NCI-H510A (cell line): ENCODE data around the gene MATN4.

Experiments used
- DNase-seq: peaks from one replicate; lab custom pipeline; 2025; lab: John Stamatoyannopoulos, UW

Gene MATN4

DNA sequence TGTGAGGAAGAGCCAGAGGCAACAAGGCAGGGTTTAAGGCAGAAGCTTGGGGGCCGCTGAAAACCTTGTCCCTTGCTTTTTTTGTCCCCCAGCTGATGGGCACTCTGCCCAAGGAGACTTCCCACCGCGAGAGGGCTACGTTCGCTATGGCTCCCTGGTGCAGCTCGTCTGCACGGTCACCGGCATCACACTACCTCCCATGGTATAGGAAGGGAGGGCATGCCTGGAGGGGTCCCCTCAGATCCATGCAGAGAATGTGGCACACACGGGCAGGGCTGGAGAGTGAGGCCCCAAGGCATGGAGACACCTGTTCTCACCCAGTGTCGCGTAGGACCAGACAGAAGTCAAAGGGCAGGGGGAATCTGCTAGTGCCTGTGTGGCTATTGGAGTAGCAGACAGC lies 5.8 kb upstream of the MATN4 start:
- no peak for DNase-seq

DNA sequence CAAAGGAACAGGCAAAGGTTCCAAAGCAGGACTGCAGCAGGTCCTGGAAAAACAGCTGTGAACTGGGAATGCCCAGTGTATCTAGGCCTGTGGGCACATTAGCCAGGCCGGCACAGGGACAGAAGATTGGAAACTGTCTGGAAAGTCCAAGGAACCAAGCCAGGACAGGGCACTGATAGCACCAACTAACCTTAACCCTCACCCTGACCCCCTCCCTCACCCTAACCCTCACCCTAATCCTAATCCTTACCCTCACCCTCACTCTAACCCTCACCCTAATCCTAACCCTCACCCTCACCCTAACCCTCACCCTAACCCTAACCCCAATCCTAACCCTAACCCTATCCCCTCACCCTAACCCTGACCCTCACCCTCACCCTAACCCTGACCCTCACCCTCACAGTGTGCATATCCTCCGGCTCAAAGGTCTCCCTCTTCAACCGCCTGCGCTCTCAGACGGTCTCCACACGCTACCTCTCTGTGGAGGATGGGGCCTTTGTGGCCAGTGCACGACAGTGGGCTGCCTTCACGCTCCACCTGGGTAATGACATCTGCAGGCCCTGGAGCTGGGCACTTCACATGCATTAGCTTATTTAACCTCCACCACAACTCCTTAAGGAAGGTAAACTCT lies 5.1 kb upstream of the MATN4 start:
- DNase-seq, result no peak

DNA sequence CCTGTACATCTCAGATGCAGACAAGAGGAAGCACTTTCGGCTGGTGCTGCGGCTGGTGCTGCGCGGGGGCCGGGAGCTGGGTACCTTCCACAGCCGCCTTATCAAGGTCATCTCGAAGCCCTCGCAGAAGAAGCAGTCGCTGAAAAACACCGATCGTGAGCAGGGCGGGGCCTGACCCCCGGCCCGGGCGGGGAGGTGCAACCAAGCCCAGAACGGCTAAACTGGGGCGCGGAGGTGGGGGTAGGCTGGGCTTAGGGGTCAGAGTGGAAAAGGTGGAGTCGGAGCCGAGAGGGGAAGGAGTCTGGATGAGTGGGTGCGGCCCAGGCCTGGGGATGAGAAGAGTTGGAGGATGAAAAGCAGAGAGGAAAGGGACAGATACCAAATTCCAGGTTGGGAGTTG lies 4.1 kb upstream of the MATN4 start:
- DNase-seq, result no peak

DNA sequence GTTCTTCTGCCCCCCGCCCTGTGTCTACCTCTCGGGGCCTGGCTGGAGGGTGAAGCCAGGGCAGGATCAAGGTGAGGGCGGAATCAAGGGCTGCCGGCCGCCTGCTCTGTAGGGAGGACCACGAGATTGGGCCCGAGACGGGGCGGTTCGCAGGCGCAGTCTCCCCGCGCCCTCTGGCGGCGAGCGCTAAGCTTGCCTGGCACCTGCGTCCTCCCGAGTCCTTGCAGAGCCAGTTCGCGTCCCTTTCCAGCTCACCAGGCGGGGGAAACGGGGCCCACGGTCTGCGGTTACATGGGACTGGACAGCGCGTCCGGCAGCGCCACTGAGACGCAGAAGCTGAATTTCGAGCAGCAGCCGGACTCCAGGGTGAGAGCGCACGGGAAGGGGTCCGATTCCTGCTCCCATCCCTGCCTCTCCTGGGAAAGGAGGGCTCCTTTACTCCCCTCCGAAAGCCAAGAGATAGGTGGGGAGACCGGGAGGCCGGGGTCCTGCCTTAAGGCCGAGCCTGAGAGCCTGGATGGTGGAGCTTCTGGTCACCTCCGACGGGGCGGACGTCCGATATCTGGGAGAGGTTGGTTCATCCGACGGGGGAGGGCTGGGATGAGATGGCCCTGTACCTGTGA lies 3.6 kb upstream of the MATN4 start:
- peak; percentile 35 for DNase-seq

DNA sequence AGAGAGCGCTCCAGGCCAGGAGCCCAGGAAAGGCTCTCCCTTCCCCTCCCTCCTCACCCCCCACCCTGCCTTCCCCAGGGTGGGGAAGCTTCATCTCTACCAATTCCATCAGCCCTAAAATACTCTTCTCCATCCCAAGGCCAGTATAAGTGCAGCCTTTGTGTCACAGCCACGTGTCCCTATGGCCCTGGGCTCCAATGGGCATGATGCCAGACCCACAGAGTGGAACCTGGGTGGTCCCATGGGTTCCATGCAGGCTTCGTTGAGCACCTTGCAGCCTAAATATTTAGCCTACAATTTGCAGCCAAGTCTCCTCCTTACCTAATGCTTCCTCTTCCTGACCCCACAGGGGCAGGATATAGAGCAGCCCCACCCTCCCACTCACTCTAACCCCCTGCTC lies 976 bp upstream of the MATN4 start:
- no peak for DNase-seq

DNA sequence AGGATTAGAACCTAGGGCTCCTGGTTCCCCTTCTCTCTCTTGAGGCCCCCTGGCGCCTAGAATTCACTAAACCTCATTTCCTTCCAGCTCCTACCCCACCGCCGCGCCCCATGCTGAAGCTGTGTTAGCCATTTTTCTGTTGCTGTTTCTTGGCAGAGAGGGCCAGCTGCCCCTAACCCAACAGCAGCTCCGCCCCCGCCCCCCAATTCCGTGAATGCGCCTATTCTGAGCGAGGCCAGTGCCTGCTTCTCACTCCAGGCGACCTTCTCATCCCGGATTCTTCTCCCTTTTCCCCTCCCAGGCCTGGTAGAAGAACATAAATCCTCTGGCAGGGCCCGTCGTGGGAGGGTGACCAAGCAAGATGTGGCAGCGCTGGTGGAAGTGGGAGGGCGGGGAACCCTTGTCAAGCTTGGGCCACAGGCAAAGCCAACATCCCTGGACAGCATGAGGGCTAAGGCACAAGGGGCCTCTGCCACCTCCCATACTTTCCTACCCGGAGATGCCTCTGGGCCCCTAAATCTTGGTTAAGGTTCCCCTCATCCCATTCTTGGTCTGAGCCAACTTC lies 941 bp downstream of the MATN4 start:
- DNase-seq, result no peak

DNA sequence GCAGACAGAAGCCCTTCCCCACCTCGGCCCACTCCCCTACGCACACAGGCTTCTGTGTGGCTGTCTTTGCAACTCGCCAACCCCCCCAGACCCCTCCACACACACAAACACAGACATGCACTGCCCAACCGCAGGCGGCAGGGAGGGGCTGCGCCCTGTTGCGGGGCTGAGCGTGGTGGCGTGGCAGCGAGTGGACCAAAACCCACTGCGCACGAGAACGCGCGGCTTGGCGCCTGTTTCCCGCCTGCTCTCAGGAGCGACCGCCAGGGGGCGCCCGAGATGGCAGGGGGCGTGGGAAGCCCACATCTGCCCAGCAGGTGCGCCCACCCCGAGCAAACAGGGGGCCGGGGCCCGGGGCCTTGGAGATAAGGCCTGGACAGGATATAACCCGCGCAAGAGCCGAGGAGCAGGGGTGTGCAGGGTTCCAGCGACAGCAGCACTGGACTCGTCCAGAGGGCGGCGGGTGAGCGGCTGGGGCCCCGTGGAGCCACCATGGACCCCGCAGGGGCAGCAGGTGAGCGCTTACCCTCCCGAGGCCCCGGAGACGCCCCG lies 1.6 kb downstream of the MATN4 start, which contains the start of gene RBPJL:
Gene RBPJL, plus strand, starts transcription at position 410 of the 552 bp plus-strand sequence. Its CDS starts 83 bp downstream, at position 493.
- no peak for DNase-seq

DNA sequence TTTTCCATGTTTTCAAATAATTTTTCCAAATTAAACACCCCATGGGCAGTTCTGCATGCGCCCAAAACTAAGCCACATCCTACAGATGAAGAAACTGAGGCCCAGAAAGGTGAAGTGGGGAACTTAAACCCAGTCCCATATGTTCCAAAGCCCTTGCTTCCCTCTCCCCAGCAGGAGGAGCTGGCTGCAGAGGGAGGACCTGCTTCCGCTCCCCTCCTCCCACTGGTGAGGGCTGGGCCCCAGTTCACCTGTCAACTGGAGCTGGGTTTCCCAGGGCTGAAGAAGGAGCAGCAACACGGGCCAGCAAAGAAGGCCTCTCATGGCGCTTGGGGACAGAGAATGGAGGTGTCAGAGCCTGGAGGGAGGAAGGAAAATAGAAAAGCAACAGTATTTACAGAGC lies 2.8 kb downstream of the MATN4 start:
- peak; percentile 14 for DNase-seq

DNA sequence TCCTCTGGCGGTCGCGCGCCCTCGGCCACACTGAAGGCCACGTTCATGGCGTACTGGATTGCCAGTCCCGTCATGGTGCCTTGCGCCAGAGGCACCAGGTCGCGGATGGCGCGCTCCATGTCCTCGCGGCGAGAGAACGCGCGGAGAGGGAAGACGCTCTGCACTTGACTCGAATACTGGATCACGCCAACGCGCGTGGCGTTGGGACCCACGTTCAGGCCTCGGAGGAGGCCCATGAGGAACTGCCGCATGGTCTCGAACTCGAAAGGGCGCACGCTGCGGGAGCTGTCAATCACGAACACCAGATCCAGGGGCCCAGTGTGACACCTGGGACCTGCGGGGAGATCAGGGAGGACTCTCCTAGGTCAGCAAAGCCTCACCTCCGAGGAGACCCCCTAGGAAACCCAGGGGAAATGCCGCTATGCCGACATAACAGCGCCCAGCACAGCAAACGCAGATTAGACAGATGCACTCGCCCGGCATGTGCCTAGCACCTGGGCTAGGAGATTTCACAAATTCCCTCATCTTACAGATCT lies 3.6 kb downstream of the MATN4 start:
- no peak for DNase-seq

DNA sequence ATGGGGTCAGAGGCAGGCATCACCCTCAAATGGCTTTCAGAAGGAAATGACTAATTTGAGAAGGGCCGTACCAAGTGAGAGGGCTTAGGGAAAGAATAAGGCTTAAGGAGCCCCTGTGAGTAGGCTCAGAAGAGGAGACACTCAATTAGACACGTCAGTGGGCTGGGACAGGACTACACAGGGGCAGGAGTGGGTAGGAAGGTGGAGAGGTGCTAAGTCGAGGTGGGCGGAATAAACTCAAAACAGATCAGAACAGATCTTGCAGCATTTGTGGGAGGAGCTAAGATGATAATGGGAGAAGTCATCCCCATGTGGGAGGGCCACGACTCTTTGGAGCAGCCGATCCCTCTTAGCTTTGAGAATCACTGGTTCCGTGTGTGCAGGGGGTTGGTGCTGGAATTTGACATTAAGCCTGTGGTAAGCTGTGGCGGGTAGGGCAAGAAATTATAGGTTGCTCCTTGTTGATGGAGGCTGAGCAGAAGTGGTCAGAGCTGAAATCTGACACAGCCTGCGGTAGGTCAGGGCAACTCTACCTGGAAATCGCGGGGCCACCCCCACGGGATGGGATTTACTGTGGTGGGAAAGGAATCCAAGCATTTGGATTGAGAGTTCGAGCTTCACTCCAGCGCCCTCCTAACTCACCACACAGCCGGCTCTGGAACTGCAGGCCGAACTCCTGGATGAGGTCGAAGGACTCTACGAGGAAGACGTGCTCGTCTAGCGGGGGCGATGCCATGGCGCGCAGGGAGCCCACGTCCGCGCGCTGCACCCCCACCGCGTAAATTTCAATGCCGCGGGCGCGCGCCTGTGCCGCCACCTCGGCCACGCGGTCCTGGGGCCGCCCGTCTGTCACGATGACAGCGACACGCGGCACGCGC lies 4.3 kb downstream of the MATN4 start:
- no peak for DNase-seq

DNA sequence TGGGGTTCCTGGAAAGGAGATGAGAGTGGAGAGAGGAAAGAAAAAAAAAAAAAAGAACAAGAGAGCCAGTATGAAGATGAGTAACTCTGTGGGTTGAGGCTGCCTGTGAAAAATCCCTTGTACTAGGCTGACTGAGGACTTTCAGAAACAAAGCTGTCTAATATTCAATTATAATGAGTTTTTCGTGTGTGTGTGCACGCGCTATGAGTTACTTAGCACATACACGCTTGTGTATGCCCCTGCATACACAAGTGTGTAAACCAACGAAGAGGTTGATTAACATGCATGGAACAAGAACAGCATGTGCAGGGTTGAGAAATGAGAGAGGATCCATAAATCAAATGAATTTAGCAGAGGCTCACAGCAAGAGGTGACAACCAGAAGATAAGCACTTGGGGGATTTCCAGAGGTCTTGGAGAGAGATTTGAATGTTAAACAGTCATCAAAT lies 6.3 kb downstream of the MATN4 start:
- DNase-seq, result no peak

DNA sequence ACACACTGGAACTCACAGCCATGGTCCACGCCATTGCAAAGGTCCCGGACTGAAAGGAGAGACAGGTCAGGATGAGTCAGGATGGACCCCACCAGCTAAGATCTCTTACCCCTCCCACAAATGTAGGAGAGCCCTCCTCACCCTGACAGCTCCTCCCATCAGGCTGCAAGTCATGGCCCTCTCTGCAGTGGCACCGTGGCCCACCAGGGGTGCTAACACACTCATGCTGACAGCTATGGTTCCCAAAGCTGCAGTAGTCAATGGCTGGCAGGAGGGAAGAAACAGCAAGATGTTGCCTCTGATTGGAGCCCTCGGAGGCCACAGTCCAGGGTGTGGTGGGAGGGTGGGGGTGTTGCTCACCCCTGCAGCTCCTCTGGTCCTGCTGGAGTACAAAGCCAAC lies 7.1 kb downstream of the MATN4 start:
- DNase-seq, result peak; percentile 27

DNA sequence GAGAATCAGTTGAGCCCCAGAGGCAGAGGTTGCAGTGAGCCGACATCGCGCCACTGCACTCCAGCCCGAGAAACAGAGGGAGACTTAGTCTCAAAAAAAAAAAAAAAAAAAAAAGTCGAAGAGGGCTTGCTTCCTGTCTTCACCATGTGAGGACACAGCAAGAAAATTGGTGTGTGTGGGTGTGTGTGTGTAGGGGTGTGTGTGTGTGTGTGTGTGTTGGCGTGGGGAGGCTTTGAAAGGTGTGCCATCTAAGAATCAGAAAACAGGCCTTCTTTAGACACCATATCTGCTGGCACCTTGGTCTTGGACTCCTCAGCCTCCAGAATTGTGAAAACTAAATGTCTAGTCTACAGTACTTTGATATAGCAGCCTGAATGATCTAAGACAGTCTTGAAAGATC lies 8.3 kb downstream of the MATN4 start:
- no peak for DNase-seq

DNA sequence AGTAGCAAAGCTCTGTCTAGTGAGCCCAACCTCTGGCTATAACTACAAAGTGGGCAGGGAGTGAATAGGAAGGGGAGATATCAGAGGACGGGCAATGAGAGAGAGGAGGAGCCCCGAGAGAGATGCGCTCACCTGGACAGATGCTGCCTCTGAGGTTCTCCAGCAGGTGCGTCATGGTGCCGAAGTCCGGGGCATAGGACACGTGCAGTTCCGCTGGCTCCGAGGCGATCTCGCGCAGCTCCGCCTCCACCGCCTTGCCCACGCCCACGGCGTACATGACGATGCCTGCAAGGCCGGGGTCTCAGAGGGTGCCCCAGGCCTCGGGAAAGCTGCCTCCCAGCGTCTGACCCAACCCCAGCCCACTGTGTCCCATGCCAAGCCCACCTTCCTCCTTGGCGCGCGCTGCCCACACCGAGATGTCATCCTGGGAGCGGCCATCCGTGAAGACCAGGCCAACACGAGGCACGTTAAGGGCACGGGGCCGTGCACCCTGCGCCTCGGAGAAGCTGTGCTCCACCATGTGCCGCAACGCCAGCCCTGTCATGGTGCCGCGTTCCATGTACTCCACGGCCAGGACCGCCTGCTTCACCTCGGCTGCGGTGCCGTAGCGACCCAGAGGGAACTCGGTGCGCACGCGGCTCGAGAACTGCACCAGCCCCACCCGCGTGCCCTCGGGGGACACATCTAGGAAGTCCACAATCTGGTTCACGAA lies 10.2 kb downstream of the MATN4 start:
- DNase-seq, result no peak

DNA sequence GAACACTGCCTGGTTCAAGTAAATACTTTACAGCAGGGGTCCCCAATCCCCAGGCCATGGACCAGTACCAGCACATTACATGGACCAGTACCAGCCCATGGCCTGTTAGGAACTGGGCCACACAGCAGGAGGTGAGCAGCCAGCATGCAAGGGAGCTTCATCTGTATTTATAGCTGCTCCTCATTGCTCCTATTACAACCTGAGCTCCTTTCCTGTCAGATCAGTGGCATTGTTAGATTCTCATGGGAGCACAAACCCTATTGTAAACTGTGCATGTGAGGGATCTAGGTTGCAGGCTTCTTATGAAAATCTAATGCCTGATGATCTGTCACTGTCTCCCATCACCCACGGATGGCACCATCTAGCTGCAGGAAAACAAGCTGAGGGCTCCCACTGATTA lies 13.4 kb downstream of the MATN4 start:
- no peak for DNase-seq

DNA sequence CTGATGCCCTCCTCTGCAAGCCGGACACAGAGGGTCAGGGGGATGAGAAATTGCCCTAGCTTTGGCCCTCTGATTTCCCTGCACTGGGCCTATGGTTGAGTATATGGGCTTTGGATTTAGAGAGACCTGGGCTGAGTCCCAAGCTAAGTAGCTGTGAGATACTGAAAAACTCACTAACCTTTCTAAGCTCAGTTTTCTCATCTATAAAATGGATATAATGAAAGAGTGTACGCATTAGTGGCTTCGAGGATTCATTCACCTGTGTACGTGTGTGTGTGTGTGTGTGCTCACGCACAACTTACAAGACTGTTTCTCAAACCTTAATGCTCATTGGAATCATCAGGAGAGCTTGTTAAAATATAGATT lies 14.1 kb downstream of the MATN4 start:
- DNase-seq, result no peak

DNA sequence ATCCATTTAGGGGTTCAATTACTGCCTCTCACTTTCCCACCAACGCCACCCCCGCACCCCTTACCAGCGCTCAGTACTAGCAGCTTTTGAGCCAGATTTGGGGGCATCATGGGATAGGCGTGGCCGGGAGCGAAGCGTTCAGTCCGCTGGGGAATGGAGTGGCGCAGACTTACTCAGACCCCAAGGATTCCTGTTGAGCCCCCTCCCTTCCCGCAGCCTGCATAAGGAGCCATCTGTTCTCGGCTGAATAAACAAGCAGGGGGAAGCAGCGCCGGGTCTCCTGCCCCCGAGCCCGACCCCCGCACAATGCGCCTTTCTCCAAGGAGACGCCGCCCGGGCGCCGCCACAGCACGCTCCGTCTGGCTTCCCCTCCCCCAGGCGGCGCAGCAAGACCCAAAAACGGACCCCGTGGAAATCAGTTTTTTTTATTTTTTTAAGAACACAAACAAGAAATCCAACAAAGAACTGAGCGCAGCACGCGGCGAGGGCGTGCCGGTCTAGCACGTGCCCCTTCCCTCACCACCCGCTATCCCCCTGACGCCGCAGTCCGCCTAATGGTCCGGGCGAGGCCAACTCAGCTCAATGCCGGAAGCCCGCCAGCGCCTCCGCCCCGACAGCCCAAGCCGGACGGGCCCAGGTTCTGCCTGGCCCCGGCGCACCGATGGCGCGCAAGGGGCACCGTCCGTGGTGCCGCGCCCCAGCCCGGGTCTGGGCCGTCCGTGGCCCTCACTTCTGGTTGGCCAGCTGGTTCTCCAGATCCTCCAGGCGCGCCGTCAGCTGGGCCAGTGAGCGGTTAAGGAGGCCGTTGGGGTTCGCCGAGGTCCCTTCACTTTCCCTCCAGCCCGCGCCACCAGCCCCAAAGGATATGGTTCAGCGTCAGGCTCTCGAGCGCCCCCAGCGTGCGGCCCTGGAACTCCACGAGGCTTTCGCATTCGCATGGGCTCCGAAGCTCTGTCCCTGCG lies 14.8 kb downstream of the MATN4 start:
- DNase-seq, result peak; percentile 61

DNA sequence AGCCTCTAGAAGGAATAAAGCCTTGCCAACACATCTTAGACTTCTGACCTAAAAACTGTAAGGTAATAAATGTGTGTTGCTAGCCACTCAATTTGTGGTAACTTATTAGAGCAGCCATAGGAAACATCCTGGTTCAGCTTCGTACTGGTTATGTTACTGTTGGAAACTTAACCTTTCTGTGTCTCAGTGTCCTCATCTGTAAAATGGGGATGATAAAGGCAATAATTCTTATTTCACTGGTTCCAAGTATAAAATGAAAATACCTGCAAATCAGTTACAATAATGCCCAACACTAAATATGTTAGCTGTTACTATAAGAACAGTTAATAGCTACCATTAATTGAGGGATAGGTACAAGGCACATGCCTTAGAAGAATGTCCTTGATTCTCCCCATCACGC lies 15.8 kb downstream of the MATN4 start:
- no peak for DNase-seq

DNA sequence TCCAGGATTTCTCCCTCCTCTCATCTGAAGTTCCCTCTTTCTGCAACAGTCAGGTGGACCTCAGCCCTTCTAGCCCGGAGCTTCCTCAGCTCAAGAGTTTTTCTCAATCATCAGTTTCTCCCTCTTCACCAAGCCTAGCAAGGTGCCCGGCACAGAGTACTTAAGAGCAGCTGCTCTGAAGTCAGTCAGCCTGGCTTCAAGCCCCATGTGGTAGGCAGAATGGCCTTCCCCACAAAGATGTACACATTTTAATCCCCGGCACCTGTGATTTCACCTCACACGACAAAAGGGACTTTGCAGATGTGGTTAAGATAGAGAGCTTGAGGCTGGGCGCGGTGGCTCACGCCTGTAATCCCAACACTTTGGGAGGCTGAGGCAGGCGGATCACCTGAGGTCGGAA lies 16.6 kb downstream of the MATN4 start:
- DNase-seq, result no peak

DNA sequence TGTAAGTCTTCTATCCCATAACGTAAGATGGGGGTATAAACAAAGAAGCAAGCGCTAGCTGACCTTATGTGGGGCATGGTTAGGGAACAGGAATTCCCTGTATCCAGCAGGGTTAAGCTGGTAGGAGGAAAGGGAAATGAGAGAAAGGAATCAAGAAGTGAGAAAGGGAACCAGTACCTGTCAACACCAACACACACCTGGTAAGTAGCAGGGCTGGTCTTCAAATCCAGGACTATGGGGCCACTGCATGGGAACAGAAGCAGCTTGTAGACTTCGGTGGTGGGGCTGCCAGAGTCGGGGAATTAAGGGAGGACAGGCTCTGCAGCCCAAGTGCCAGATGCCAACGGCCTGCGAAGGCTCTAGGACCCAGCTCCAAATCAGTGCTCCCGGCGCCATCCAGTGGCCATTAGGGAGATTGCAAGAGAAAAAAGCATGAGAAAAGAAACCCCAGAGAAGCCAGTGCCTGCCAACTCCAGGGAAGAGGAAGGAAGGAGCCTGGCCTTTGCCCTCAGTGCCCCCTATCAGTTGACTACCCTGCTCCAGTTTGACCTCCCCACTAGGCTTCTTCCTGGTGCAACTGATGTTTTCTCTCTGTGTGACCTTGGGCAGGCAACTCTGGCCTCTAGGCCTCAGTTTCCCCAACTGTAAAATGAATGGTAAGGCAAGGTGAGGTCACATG lies 17.3 kb downstream of the MATN4 start:
- DNase-seq, result peak; percentile 7
